ENCODE measurements around the gene ADM.

Gene ADM

DNA sequence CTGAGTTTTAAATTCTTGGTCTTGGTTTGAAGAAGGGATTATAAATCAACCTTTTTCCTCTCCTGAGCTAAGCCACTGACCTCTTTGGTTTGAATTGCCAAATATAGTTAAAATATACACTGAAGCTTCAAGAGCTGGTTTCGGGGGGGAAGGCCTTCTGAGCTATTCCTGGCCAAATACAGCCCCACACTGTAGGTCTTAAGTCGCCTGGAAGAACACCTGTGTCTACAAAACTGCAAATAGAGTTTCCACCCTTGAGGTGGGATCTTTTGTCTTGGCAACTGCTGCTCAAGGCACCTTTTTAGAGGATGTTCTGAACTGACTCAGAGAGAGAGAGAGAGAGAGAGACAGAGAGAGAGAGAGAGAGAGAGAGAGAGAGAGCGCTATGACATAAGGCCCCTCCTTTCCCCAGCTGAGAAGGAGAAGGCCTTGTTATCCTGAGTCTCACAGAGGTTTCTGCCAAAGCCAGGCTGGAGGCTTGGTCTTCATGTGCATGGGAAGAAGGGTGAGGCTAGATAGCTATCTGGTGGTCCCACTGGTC lies 5.5 kb downstream of the ADM start:
- no peak for DNase-seq

DNA sequence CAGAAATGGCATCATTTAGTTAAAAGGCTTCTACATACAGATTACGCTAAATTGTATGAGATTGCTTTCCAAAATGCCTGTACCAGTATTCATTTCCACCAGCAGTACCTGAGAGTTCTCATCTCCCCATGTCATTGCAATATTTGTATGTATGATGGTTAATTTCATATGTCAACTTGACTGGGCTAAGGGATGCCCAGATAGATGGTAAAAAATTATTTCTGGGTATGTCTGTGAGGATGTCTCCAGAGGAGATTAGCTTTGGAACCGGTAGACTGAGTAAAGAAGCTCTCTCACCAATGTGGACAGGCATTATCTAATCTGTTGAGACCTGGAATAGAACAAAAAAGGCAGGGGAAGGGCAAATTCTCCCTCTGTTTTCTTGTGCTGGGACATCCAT lies 6.9 kb downstream of the ADM start:
- no peak for DNase-seq

DNA sequence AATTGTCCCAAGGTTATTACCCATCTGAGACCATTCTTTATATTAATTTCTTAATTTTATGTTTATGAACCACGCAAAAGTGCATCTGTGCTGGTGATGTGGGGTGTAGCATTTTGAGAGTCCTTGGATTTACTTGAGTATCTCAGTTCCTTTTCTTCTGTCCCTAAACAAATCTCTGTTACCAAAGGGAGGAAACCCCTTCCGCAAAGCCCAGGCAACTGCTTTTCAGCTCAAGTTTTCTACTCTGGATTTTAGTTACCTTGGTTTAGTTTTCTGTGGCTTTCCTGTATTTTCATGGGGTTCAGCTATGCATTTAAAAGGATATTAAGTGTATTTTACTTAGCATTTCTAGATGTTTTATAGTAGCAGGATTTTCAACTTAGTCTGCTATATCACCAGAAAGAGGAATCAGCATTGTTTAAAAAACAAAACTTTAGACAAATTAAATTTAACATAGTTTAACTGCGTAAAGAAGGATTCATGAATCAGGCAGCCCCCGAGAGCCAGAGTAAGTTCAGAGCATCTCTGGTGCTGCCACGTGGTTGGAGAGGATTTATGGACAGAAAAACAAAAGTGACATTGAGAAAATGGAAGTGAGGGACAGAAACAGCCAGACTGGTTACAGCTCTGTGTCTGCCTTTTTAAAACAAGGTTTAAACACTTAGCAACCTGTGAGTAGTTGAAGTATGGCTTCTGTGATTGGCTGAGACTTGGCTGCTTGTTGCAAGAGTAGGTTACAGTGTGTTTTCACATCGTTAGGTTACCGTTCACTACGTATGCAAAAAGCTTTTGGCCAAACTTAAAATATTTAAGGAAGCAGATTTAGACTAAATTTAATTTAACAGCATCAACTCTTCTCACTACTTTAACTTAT lies 9.6 kb downstream of the ADM start:
- DNase-seq = no peak

DNA sequence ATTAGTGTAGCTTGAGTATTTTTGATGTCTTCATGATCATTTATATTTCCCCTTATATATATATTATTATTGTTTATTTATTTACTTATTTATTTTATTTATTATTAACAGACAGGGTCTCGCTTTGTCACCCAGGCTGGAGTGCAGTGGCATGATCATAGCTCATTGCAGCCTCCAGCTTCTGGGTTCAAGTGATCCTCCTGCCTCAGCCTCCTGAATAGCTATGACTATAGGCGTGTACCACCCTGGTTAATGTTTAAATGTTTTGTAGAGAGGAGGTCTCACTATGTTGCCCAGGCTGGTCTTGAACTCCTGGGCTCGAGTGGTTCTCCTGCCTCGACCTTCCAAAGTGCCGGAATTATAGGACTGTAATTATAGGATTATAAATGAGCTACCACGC lies 10.2 kb downstream of the ADM start:
- DNase-seq = no peak

DNA sequence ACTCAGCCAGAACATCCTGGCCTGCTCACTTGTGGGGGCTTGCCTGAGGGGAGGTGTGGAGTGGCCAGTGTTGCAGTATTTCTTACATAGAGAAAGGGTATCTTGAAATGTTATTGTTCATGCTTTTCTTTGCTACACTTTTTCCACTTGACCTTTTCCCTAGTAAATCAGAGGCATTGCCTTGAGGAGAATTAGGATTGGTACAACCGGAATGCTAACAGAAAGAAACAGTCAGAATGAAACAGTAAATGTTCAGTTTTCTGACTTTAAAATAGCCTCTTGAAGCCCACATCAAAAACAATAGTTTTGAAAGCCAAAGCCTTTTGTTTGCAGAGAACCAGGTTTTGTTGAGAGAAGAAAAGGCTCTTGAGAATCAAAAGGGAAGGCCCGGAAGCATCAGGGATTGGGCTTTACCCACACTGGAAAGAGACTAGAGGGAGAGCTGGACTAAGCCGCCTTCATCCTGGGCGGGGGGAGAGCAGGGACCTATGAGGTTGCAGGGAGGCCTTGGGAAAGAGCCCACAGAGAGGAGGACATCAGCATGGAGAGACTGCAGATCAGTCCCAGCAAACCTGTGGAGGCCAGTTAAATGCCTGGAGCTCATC lies 12.4 kb downstream of the ADM start:
- DNase-seq = no peak

DNA sequence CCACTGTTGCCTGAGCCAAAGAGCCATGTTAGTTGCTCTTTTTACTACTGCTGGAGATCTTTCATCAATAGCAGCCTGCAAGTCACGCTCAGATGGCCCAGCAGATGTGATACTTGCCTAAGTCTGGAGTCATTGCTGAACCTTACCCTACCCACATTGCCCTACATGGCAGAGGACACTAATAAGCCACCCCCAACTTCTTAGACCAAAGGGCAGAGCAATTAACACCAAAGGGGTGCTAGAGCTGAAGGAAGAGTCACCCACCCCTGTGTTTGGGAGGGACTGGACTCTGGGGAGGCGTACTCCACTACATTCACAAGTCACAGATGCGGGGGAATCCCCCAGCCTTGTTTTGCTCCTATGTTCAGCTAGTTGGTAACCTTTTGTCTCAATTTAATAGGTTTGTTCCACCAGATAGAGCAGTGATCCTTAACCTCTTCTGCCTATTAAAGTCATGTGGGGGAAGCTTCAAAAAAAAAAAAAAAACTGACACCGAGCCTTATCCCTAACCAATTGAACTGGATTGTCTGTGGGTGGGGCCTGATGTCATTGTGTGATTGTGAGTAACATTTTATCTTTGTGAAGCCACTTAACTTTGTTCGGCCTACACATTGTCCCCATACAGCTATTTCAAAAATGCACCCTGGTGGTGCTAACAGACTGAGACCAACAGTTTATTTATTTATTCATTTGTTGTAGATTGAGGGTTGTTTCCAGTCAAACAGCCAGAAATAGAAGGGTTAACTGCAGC lies 13.1 kb downstream of the ADM start:
- DNase-seq = no peak

DNA sequence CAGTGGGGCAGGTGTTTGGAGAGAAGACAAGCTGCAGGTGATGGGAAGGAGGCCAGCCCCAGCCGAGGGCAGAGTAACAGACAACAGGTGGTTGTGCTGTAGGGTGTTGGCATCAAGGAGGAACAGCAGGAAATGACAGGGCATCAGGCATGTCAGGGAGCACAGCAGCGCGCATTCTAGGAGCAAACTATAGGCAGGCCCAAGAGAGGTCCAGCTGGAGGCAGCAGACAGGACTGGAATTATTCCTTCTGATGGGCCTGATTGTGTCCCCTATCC lies 13.6 kb downstream of the ADM start:
- no peak for DNase-seq

DNA sequence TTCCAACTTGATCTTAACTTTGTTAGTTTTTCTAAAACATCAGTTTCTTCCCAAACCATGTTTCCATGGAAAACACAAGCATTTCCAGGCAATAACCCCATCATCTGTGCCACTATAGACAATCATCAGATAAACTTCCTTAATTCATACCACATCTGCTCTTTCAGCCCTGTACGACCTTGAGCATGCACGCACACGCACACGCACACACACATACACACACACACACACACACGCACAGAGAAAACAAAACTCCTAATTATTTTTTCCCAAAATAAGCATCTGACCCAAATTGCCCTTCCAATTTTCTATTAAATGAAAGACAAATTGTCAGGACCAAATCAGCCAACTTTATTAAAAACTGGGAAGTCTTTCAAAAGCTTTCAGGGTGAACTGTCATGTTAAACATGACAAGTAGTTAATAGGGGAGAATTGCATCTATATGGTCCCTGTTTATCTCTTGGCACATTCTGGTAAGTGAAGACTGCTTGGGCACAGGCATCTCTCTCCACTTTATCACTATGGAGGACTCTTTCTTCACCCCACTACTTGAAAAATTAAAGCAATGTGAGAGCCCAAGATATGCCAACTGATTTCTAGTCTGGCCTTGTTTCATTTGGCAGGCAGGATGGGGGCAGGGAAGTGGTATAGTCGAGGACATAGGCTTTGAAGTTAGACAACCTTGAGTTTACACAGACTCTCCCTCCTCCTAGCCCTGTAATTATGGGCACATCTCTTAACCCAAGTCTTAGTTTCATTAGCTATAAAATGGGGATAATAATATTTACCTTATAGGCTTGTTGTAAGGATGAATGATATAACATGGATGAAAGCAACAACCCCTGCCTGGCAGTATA lies 15.1 kb downstream of the ADM start:
- no peak for DNase-seq

DNA sequence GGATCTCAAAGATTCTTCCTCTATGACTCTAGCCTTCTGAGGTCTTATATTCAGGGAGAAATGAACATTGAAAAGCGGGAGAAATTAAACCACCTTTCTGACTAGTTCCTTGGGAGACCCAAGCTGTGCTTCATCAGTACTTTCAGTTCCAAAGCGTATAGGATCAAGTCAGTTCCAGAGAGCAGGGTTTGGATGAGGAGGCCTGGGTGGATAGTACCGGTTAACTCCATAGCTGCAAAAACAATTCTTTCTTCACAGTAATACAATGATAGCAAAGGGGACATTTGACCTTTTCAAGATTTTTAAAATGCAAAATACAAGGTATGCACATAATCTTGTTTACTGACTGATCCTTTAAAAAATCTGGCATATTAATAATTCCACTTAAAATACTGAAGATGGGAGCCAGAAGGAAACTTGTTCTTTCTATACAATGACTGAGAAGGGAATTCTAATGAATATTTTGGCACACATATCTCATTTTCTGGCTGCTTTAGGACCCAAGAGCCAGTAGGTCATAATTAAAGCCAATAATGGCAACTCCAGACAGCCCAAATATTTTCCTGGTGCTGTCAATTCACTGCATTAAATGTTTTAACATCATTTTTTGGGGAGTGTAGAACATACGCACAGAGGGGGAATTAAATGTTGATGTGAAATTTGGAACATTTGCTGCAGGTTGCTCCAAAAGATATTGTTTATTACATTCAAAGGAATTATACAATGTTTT lies 16.0 kb downstream of the ADM start:
- no peak for DNase-seq

DNA sequence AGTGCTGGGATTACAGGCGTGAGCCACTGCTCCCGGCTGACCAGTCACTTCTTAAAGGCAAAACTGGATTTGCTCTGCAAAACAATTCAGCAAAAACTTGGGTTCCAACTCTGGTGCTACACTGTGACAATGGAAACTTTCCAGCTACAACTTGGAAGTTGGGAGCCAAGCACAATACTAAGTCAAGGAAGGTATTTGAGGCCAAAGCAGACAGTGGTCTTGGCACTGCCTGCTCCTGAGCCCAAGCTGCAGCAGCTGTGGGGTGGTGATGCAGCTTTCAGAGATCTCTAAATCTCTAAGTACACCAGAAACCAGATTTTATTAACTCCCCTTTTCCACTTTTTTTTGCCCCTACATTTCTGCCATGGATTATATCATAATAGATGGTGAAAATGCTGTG lies 17.5 kb downstream of the ADM start:
- DNase-seq = no peak

DNA sequence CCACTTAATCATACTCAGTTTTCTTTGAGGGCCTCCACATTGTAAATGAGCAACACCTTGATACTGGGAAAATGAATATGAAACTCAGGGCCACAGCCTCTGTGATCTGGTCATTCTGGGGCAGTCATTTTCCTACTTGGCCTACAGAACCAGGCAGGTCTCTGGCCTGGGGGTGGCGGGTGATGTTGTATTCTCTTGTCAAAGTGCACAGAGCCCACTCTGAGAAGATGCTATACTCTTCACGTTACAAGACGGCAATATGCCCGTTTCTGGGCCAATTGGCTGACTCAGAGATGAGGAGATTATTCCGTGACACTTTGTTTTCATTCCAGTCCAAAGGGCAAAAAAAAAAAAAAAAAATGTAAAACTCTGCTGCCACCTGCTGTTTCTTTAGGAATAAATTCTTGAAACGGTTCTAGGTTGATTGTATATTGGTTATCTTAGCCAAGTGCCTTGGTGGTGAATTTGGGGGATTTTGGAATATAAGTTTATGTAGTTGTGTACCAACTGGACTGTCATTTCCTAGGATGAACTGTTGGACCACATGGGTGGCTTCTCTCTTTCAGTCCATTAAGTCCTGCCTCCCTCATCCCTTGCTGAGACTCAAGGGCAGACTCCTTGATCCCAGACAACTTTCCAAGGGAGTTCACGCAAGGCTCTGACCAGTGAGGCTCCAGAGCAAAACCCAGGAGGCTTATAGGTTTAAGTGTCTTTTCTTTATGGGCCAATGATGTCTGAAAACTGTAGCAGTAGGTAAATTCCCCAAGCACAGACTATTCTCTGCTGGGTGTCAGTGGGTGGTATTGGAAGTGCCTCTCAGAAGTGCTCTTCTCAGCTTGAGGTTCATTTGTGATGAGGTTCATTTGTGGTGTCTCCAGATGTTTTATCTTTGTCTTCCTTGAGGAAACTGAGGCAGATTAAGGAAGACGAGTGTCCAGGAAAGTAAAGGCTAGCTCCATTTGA lies 18.2 kb downstream of the ADM start:
- no peak for DNase-seq

DNA sequence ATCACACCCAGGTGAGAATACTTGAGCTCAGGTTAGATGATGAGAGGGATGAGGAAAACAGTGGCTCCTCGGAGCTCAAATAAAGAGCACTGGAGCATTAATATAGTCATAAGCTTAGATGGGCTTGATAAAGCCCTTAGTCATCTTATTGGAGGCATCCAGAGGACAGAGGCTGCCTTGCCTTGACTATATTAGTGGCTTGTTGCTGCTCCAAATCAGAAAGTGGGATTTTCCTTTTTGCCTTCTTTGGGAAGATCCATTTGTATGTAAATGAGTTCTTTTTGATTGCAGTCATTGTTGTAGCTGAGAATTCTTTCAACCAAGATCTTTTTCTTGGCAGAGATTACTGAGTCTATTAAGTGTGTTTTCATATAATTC lies 18.9 kb downstream of the ADM start:
- DNase-seq = no peak

DNA sequence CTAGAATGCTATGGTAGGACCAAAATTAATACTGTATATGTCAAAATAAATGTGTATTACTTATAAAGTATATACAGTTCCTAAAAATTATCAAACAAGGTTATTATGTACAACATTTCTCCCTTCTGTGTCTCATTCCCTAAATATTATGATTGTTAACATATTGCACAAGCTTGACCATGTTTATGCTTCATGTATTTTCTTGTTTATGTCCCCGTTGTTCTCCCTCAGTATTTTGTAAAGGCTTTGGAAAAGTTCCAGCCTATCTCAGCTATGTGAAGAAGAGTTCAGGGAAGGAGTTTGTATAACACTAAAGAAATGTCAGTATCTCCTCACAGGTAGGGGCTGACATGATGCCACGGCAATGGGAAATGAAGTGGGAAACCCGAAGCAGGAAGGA lies 19.6 kb downstream of the ADM start:
- DNase-seq = no peak

DNA sequence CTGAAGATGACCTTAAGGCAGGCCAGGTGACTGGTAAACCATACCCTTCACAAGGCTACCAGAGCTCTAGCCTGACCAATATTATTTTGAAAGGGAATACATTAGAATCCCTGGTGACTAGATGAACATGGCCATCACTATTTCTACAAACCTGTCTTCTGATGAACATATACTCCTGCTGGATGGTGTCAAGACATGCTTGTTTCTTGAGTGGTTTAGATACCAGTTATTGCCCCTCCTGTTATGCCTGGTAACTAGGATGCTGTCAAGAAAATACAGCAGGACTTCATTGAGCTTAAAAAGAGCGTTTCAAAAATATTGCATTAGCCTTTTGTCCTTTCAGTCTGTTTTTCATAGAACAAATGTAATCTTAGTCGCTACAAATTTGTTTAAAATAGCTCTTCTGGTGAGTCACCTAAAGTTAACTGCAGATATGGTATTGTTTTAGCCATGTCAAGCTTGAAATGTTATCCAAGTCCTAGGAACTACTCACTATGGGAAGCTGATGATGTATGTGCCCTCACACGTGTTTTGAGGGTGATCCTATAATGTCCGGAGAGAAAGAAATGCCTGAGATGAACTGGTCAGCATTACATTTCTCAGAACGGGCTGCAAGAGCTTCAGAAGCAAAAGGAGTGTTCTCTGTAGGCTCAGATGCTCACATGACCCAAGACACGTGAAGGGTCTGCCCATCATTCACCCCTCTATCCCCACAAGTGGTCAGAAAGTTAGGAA lies 20.6 kb downstream of the ADM start:
- DNase-seq = no peak

DNA sequence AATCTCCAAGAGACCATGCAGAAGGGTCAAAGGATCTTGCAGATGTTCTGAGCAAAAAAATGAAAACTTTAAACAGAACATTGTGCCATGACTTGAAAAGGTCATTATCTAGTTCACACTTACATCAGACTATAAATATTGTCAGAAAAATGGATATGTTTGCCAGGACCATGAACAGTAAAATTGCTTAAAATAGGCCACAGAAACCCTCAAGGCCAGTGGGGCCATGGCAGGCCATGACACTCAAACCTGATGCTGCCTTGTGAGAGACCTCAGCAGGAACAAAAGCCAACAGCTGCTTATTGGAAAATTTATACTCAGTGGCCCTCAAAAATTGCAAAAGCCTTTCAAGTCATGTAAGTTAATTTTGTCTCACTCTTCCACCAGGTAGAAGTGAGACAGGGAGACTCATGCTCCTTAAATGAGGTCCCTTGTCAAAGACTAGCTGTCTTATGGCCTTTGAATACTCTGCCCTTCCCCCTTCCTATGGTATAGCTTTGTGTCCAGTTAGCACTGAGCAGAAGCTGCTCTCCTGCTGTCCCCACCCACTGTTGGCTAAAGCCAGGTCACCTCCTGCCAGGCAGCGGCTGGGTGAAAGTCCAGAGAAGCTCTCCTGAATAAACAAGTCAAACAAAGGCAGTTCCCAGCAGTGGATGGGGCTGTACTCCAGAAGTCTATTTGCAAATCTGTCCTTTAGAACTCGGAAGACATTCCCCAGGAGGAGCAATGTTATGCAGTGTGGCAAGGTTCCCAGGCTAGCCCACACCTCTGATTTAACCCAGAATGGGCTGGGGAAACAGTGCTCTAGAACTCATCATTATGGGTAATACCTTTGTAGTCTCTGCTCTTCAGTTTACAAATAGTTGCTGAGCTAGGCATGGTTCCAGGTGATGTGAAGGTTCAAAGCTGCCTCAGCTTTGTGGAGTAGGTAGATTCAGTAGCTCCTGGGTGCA lies 21.4 kb downstream of the ADM start:
- DNase-seq = no peak

DNA sequence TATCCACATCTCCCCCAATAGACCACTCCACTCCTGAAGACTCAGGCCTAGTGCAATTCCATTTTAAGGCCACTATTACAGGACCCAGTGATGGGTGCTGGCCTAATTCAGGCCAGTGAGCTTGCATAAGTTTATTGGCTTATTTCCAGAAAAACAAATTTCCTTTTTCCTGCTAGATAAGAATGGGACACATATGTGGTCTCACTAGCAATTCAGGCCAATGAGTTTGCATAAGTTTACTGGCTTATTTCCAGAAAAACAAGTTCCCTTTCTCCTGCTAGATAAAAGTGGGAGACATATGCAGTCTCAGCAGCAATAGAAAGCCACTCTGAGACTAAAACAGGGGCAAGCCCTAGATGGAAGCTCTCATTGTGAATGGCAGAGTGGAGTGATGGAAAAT lies 22.4 kb downstream of the ADM start:
- no peak for DNase-seq

DNA sequence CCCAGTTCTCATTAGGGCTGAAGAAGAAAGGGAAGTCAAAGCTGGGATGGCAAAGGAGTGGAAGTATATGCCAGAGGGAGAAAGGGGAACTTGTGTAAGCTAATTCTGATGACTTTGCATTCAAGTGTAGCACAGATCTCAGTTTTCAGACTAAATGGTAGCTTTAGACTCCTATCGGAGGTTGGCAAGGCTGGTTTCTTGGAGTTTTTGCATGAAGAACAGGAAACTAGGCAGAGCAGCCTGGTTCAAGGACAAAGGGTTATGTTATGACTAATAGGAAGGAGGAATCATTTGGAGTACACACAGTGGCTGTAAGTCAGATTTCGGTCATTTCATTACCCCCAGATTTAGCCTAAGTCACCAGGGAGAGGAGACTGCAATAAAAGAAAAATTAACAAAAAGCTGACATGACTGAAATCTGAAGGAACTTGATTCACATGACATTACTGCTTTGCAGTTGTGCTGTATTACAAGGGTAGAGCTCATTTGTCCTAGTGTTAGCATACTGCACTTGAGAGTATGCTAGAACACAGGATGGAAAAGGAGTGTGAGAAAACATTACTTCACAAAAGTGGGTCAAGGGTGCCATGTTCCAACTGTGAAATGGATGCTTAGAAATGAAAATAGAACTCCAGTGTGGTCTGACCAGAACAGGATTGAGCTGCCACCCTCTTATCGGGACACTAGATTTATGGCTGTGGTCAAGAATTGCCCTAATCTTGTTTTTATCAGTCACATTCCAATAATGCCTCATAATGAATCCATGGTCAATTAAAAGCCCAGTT lies 23.6 kb downstream of the ADM start:
- no peak for DNase-seq

DNA sequence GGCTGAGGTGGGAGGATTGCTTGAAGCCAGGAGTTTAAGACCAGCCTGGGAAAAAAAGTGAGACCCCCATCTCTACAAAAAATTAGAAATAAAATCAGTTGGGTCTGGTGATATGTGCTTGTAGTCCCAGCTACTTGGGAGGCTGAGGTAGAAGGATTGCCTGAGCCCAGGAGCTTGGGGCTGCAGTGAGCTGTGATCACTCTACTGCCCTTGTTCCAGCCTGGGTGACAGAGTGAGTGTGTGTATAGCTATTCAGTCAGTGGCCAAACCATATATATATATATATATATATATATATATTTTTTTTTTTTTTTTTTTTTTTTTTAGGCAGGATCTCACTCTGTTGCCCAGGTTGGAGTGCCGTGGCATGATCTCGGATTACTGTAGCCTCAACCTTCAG lies 24.5 kb downstream of the ADM start:
- DNase-seq = no peak
